Smooth muscle cell of the brain vasculature (primary cell): ENCODE data around the gene BORCS8.
"Not testable (repeated sequence)": the region's sequence is repeated elsewhere in the genome, so short reads cannot be mapped to it uniquely, and the experiment has no call there.

ENCODE experiments used
- DNase-seq: peaks from one replicate; pipeline ENCODE4 v3.0.0-alpha.2; 2012; ENCODE audit warnings: low read depth, low spot score

BORCS8 gene

DNA sequence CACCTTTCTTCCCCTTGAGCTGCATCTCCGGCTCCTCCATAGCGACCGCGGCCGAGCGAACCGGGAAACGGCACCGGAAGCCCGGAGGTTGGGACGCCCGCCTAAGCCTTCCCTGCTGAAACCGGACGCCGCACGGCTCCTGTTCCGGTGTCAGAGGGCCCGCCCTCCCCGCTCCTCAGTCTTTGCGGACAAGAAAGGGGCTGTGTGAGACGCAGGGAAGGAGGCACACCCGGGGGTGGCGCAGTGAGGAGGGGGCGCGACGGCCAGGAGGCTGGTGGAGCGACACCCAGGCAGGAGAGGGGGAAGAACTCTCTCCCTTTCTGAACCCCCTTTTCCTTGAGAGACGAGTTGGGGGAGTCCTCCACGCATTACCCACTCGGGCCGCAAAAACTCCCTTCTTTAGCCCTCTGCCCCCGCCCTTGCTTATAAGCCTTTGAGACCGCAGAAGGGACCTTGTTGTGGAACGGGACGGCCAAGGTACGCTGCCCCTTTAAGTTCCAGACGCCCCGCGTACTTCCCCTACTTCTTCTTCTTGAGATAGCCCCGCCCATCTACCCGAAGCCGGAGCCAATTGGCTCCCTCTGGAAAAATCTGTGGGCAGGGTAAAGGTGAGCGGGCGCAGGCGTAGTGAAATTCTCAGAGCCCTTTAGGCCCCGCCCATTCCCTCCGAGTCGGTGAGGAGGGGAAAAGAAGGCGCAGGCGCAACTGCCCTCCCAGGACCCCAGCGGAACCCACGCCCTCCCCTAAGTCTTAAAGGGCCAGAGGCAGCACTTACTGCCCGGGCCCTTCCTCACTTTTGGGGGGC, at the start of gene BORCS8, which contains the start of gene RFXANK:
TSS of gene BORCS8 (minus strand) at position 75 of the 805 bp plus-strand sequence. CDS start at position 40, 35 bp downstream.
TSS of gene RFXANK (plus strand) at position 181 of the 805 bp plus-strand sequence. CDS start 1,689 bp downstream, outside the sequence.
- peak; percentile 98 for DNase-seq

DNA sequence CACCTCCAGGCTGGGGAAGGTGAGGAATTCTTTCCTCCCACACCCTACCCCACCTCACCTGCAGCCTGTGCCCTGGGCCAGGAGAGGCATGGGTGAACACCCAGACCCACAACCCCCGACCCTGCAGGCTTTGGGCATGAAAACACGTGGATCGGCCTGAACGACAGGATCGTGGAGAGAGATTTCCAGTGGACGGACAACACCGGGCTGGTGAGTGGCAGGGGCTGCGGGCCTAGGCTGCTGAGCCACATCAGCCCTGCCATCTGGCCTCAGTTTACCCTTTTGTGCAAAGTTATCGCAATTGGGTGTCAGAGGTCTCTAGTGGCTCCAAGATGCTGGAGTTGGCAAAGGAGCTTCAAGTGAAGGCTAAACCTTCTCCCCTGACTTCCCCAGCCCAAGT, 48.5 kb upstream of the BORCS8 start:
- no peak for DNase-seq

DNA sequence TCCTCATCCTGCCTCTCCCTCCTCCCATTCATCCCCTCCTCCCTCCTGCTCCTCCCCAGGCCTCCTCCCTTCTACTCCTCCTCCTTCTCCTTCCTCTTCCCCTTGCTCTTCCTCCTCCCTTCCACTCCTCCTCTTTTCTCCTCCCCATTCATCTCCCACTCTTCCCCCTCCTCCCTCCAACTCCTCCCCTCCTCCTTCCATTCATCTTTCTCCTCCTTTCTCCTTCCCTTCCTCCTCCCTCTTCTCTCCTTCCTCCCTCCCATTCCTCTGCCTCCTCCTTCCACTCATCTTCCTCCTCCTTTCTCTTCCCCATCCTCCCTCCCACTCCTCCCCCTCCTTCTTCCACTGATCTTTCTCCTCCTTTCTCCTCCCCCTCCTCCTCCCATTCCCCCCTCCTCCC, 47.7 kb upstream of the BORCS8 start:
- DNase-seq, result no peak

DNA sequence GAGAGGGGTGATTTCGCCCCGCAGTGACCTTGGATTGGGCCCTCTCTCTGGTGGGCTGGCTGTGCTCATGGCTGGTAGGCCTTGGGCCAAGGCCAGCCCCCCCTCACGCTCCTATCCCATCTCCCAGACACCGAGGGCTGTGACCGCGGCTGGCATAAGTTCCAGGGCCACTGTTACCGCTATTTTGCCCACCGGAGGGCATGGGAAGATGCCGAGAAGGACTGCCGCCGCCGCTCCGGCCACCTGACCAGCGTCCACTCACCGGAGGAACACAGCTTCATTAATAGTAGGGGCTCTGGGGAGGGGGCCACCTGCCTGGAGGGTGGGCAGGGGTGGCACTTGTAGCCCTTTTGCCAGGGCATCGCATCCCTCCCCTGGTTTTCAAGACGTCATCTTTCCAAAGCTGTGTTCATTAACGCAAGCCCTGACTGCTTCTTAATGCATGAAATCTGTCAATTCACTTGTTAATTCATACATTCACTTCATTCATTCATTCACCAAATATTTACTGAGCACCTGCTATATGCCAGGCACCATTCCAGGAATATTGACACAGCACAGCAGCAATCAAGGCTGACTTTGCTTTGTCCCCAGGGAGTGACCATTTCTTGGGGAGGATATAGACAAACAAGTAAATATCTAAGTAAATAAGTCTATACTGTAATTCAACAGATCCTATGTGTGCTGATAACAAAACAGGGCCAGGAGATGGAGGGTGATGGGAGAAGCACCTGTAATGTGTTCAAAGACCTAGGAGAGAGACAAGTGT, 46.4 kb upstream of the BORCS8 start:
- no peak for DNase-seq

DNA sequence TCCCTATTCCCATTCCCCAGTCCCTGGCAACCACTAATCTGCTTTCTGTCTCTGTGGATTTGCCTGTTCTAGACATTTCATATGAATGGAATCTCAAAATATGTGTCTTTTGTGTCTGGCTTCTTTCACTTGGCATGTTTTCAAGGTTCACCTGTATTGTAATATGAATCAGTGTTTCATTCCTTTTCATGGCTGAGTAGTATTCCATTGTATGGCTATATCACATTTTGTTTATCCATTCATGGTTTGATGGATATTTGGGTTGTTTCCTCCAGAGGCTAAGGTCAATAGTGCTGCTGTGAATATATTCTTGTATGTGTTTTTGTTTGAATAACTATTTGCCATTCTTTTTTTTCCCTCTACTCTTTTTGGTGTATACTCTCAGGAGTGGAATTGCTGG, 44.2 kb upstream of the BORCS8 start:
- no peak for DNase-seq

DNA sequence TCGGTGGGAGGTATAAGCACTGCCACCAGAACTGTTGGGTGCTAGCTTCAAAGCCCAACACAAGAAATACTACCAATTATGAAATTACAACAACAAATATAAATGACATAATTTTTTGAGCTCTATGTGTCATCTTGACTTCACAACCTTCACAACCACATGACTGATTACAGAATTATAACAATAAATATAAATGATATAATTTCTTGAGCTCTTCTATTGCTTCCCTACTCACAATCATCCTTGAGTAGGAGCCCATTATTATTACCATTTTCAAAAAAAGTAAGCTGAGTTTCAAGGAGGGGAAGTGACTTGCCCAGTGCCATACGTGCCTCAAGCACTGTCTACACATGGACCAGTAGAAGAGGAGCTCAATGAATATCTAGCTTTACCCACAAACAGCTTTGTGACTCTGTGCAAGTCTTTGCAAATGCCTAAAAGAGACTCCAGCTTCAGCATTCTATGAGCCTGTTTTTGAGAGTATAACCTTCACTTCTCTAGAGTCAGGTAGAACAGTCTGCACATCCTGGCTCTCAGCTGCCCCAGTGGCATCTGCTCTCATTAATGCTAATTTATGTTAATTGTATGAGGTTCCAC, 42.4 kb upstream of the BORCS8 start:
- DNase-seq, result no peak

DNA sequence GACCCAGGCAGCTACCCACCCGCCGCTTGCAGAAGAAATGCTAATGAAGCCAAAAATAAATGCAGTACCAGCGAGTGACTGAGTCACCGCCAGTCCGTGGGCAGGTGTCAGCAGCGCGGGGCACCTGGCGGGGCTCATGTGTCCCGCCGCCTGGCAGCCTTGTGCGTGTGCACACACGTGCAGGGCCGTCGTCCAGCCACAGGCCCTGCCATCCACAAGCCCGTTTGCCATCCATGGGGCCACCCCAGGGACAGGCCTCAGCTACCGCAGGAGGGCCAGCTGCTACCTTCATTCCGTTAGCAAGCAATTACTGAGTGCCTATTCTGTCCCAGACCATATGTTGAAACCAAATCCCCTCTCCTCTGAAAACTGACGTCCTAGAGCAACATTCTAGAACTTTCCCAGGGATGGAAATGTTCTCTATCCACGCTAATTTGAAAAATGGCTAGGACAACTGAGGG, 40.3 kb upstream of the BORCS8 start:
- no peak for DNase-seq

DNA sequence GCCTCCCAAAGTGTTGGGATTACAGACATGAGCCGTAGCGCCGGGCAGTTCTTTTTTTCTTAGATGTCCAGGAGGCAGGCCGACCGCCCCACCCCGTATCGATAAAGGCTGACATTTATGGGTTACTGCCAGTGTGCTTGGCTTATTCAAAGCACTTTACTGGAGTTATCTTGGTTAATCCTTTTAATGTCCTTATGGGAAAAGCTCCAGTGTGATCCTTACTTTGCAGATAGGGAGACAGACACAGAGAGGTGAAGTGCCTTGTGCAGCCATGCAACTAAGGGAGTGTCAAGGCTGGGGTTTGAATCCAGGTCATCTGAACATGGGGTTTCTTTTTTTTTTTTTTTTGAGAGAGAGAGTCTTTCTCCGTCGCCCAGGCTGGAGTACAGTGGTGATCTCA, 39.0 kb upstream of the BORCS8 start:
- DNase-seq, result no peak

DNA sequence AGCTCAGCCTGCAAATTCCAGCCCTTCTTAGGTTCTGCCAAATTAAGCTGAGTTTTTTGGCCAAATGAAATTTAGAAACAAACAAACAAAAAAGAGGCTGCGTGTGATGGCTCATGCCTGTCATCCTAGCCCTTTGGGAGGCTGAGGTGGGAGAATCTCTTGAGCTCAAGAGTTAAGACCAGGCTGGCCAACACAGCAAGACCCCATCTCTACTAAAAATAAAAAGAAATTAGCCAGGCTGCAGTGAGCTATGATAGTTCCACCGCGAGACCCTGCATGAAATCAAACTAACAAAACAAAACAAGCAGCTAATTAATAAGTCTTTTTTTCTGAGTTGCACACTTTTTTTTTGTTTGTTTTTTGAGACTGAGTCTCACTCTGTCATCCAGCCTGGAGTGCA, 37.7 kb upstream of the BORCS8 start:
- no peak for DNase-seq

DNA sequence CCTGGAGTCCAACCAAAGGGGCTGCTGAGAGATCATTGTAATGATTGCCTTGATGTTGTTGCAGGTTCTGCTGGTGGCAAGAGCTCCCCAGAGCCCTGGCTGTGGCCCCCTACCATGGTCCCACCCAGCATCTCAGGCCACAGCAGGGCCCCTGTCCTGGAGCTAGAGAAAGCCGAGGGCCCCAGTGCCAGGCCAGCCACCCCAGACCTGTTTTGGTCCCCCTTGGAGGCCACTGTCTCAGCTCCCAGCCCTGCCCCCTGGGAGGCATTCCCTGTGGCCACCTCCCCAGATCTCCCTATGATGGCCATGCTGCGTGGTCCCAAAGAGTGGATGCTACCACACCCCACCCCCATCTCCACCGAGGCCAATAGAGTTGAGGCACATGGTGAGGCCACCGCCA, 35.3 kb upstream of the BORCS8 start:
- DNase-seq, result no peak

DNA sequence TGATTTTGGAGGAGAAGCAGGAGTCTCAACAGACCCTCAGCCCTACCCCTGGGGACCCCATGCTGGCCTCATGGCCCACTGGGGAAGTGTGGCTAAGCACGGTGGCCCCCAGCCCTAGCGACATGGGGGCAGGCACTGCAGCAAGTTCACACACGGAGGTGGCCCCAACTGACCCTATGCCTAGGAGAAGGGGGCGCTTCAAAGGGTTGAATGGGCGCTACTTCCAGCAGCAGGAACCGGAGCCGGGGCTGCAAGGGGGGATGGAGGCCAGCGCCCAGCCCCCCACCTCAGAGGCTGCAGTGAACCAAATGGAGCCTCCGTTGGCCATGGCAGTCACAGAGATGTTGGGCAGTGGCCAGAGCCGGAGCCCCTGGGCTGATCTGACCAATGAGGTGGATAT, 34.7 kb upstream of the BORCS8 start:
- no peak for DNase-seq

DNA sequence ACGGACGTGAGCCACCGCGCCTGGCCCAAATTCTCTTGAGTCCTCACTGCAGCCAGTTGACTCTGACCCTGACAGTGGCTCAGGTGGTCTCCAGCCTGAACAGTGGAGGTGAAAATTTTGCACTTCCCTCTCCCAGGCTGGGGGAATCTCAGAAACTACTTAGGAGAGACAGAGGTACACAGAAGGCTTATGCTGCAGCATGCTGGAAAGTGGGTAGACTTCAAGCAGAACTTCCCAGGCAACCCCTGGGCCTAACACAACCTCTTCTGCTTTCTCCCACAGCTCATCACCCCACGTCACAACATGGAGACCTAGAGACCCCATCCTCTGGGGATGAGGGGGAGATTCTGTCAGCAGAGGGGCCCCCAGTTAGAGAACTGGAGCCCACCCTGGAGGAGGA, 34.3 kb upstream of the BORCS8 start:
- no peak for DNase-seq

DNA sequence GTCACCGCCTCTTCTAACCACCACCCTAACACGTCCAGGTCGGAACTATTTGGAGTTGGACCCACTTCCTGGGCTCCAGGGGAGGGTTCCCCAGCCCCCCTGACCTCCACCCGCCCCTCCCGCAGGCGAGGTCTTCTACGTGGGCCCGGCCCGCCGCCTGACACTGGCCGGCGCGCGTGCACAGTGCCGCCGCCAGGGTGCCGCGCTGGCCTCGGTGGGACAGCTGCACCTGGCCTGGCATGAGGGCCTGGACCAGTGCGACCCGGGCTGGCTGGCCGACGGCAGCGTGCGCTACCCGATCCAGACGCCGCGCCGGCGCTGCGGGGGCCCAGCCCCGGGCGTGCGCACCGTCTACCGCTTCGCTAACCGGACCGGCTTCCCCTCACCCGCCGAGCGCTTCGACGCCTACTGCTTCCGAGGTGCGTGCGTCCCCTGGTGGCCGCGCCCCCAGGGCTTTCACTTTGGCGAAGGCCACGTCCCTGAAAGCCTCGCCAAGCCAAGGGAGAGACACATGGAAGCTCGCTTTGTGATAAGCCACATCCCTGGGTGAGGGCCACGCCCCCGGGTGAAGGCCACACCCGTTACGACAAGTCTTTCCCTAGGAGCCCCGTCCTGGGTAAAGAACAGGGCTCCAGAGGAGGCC, 33.0 kb upstream of the BORCS8 start:
- no peak for DNase-seq

DNA sequence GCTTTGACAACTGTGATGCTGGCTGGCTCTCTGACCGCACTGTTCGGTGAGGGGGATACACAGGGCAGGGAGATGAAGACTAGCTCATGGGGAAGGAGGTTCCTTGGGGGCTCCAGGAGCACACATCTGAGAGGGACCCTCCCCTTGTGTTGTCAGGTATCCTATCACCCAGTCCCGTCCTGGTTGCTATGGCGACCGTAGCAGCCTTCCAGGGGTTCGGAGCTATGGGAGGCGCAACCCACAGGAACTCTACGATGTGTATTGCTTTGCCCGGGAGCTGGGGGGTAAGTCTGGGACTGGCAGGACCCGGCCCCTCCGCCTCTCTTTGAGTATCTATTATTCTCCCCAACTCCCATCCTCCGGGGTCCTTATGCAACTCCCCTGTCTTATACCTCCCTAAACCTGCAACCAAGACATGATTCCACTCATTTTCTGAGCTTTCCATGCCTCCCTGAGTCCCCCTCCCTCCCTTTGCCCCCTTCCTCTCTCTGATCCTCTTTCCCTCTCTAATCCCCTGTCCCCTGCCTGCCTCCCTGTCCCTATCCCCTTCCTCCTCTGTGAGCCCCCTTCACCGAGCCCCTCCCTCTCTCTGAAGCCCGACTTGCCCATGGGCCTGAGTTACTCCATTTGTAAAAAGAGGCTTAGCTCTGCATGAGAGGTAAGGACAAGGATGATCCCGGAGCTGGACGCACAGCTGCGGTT, 32.3 kb upstream of the BORCS8 start:
- no peak for DNase-seq

DNA sequence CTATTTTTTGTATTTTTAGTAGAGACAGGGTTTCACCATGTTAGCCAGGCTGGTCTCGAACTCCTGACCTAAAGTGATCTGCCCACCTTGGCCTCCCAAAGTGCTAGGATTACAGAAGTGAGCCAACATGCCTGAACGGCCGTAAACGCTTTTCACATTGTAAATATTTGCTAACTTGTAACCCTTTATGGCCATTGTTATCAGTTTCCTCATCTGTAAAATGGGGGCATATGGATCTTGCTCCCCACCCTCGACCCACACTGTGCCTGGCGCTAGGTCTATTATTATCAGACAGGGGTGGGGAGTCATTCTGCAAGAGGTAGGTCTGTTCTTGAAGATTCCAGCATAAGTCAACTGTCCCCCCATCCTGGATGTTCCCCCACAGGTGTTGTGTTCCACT, 31.7 kb upstream of the BORCS8 start:
- DNase-seq, result no peak

DNA sequence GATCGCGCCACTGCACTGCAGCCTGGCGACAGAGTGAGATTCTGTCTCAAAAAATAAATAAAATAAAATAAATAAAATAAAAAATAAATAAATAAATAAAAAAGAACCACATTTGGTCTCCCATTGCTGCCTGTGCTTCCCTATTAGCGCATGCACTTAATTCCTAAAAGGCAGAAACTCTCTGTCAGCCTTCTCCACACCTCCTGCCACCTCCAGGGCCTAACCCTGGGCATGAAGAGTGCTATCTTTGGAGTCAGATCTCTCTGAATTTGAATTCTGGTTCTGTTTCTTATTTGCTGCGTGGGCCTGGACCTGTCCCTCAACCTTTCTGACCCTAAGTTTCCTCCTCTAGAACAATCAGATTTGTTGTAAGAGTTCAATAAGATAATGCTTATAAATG, 31.1 kb upstream of the BORCS8 start:
- DNase-seq, result no peak

DNA sequence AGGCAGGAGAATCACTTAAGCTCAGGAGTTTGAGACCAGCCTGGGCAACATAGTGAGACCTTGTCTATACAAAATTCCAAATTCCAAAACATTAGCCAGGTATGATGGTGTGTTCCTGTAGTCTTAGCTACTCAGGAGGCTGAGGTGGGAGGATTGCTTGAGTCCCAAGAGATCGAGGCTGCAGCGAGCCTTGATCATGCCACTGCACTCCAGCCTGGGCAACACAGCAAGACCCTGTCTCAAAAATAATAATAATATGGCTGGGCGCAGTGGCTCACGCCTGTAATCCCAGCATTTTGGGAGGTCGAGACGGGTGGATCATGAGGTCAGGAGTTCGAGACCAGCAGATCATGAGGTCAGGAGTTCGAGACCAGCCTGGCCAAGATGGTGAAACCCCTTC, 29.0 kb upstream of the BORCS8 start:
- not testable (repeated sequence) for DNase-seq

DNA sequence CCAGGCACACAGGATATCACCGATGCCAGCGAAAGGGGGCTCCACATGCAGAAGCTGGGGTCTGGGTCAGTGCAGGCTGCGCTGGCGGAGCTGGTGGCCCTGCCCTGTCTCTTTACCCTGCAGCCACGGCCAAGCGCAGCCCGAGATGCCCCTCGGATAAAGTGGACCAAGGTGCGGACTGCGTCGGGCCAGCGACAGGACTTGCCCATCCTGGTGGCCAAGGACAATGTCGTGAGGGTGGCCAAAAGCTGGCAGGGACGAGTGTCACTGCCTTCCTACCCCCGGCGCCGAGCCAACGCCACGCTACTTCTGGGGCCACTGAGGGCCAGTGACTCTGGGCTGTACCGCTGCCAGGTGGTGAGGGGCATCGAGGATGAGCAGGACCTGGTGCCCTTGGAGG, 27.0 kb upstream of the BORCS8 start:
- DNase-seq, result no peak

DNA sequence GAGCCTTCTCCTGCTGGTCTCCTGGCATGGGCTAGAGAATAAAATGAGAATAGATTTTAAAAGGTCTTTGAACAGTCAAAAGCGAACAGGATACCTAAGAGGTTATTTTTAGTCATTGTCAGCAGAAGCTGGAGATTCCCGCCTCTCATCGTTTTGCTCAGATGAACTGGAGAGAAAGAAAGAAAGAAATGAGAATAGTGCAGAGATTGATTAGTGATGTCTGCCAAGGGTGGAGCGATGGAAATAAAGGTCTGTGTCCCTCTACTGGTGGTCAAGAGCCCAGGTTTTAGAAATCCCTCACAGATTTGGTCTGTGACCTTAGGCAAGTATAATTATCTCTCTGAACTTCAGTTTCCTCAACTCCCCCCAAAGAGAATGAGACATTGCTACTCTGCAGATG, 25.1 kb upstream of the BORCS8 start:
- DNase-seq, result no peak

DNA sequence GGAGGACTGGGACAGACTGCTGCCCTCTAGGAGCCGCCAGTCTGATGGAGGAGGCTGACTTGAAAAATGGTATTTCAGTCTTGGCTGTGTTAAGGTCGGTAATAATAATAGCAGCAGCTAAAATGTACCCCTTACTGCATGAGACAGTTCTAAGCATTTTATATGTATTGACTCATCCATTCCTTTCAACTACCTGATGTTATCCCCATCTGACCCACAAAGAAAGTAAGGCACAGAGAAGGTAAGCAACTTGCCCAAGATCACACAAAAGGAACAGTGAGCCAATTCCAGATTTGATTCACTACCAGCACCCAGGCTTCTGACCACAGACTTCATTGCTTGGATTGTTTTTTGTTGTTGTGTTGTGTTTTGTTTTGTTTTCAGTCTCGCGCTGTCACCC, 23.8 kb upstream of the BORCS8 start:
- no peak for DNase-seq

DNA sequence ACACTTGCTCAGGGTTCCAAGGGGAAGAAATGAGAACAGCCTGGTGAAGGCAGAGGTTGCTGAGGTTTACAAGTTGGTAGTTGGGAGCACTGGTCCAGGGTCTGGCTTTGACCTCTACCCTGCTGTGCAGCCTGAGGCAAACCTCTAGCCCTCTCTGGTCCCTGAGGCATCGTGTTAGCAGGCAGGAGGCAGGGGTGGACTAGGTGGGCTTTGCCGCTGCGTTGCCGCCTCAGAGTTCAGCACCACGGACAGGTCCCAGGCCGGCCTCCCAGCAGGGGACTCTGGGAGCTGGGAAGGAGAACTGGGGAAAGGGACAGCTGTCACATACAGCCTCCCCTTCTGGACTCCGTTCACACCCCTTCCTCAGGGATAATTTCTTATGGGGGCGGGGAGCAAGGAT, 22.9 kb upstream of the BORCS8 start:
- no peak for DNase-seq

DNA sequence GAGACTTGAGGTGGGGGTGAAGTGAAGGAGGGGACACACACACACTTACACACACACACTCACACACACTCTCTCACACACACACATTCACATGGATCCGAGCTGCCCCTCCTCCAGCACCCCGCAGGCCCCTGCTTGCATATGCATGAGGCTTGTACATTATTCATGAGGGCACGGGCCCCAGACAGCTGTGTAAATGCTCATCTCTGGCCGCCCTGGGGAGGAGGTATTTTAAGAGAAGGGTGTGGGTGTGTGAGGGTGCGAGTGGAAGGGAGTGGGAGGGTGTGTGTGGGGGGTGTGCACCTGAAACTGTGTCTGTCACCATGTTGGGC, 22.2 kb upstream of the BORCS8 start:
- DNase-seq, result no peak
